Colon (tissue), 2 donors: Measurements from ENCODE around the gene OTOGL.
"Not testable (repeated sequence)": the region's sequence is repeated elsewhere in the genome, so short reads cannot be mapped to it uniquely, and the experiment has no call there.

Experiments
- FAIRE-seq: peaks from 2 replicates; lab custom pipeline; 2012; peaks lifted over from hg19 to GRCh38; lab: Jason Lieb, UNC
- donor health status: control.
- donor health status: control.

OTOGL gene

DNA sequence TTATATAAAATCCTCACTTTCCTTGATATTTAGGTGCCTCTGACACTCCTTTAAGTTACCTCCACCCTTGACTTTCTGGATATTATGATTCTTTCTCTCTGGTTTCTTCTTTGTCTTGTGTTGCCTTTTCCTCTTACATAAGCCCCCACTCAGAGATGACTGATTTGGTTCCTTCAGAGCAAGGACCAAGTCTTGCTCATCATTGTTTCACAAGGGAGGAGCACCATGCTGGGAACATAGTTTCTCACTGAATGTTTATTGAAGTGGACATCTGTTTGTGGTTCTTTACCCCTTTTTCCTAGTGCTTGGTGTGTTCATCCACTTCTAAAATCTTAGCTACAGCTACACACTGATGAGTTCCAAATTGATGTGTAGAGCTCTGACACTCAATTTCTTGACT, 183.4 kb downstream of the OTOGL start:
- no peak for FAIRE-seq

DNA sequence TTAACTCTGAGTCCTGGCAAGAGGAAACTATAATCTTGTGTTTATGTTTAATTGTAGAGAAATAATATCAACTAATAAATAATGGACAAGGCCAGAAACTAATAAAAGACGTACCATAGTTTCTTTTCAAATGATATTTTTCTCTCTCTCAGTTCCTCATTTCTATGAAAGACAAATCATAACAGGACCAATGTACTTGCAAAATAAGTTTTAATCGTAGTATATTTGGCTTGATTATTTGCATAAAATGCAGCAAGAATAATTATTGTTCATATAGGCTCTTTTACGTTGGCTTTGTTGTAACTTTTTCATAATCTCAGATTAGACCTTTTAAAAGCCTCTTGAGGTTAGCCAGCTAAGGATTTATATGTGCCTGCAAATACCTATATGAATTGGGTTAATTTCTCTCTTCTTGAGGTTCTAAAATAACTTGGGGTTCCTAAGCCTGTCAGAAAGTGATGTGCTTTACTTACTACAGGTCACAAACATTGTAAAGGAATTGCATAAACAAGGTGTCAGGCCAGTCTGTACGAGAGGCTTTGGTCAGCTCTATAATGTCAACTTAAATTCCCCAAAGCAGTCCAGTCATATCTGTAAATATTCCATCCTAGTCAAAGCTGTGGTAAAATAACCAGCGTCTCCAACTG, 191.9 kb downstream of the OTOGL start:
- no peak for FAIRE-seq

DNA sequence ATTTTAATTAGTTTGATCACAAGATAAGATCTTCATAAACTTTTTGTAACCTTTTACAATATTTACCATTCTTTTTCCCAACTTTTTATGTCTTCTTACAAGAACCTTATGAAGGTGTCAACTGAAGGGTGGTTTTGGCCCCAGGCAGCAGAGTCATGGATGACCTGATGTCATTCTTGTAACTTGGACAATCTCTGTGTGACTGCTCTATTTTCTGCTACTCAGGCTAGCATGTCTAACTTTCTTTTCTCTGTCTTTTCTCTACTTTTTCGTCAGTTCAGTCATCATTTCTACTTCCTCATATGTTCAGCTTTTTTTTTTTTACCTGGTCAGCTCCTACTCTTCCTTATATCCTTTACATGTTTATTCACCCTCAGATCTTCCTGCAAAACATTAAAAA, 194.0 kb downstream of the OTOGL start:
- no peak for FAIRE-seq

DNA sequence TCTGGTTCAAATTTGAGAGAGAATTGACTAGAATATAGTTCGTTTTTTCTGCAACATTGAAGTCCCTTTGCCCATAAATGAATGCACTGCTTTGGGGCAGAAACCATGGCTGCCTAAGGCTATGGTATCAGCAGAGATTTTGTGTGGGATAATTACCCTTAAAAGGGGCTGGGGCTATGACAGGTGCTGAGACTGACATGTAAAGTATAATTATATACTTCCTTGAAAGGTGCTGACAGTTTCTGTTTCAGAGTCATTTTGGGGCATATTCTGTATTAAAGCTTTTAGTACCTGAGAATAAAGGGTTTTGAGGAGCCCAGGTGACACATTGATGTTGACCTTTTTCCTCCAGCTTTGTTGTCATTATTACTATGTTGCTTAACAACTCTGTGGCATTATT, 194.4 kb downstream of the OTOGL start:
- FAIRE-seq = no peak

DNA sequence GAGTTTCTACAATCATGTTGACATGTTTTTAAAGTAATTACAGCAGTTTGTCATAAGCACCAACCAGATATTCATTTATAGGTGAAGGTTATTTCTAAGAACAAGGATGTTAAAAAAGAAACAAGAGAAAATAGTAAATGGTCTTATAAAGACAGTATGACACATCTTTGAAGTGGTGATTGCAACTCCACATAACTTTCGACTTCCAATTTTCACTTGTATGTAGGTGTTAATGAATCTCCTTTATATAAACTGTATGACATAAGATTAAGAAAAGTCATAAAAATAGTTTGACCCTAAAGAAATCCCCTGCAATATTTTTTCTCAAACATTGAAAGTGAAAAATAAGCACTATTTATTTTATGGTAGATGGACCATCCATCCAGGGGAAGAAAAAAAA, 199.9 kb downstream of the OTOGL start:
- FAIRE-seq = no peak

DNA sequence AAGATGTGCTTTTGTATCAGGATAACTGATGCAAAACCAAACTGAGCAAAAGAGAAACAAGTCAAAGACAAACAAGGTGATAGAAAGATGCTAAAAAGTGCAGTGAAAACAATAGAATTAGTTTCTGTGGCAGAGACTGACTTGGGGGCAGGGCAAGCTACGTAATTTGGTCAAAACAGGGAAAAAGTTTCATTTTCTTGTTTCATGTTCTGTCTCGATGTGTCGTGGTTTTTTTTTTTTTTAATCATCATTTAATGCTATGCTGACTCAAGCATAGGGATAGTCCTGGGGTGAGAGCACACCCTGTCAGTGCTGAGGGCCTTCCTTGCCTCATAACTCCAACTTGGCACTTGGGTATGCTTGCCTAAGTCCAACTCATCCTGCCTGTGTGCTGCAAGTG, 200.6 kb downstream of the OTOGL start:
- FAIRE-seq = no peak

DNA sequence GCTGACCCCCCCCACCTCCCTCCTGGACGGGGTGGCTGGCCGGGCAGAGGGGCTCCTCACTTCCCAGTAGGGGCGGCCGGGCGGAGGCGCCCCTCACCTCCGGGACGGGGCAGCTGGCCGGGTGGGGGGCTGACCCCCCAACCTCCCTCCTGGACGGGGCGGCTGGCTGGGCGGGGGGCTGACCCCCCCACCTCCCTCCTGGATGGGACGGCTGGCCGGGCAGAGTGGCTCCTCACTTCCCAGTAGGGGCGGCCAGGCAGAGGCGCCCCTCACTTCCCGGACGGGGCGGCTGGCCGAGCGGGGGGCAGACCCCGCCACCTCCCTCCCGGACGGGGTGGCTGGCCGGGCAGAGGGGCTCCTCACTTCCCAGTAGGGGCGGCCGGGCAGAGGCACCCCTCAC, 208.1 kb downstream of the OTOGL start:
- FAIRE-seq = not testable (repeated sequence)

DNA sequence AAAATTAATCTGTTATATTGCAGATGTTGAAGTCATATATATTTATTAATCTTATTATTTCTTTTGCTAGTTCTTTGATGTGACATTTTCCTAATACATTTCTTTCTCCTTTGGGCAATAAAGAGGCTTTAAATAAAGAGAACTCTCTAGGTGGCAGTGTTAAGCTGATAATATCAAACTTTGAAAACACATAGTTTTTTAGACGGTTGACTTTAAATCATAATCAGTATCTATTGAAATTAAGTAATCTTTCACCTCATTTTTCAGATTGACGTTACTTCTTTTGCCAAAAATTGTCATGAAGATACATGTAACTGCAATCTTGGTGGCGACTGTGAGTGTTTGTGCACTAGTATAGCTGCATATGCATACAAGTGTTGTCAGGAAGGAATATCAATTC, 213.9 kb downstream of the OTOGL start:
- FAIRE-seq = no peak

DNA sequence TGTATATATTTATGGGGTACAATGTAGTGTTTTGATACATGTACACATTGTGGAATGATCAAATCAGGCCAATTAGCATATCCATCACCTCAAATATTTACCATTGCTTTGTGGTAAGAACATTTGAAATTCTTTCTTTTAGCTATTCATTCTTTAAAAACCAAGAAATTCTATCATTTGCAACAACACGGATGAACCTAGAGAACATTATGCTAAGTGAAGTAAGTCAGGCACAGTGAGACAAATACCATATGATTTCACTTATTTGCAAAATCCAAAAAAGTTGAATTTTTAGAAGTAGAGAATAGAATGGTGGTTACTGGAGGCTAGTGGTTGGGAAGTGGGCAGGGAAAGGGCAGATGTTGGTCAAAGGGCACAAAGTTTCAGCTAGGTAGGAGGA, 215.4 kb downstream of the OTOGL start:
- no peak for FAIRE-seq

DNA sequence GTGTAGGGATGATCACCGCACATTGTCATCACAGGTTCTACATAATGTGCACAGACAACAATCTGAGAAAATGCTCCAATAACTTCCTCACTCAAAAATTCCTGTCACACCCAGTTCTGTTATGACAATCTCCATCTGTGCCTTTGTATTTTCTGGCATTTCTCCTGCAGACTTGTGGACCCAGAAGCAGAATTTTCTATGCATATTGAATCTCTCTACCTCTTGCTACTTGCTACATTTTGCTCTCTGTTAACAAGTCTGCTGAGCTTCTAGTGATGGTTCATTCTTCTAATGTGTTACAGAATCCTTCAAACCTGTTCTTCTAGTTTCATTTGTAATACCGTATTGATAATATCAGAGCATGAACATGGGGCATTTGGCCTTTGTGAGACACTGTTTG, 216.9 kb downstream of the OTOGL start:
- no peak for FAIRE-seq

DNA sequence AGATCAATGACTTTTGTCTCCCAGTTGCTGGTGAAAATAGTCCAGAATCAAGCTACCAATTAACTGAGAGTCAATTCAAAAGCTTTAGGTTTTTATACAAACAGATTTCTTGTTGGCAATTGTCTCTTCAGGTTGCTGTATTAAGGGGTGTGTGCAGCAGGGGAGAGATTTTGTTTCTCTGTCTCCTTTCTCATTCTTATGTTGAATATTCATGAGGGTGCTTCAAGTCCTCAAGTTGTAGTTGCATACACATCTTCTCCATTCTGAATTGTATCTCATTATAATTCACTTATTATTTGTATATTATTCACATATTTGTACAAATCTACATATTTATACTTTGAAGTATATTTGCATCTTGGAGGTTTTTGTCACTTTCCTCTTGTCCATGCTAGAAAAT, 218.0 kb downstream of the OTOGL start:
- no peak for FAIRE-seq

DNA sequence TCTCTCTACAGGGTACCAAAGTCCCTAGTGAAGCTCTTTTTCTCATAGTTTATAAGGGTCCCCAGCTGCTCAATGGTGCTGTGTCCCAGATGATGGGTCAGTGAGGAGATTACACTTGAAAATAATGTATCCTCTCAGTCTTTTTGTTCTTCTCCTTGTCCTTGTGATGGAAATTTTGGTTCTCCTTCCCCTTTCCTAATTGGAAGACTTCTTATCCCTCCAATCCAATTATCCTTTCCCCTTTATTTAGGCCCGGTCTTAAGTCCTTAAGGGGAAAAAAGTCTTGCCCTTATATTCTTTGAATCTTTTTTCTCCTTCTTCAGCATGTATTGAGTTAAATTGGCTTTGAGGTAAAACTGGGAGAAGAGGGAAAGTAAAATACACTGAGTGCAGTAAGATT, 218.6 kb downstream of the OTOGL start:
- no peak for FAIRE-seq

DNA sequence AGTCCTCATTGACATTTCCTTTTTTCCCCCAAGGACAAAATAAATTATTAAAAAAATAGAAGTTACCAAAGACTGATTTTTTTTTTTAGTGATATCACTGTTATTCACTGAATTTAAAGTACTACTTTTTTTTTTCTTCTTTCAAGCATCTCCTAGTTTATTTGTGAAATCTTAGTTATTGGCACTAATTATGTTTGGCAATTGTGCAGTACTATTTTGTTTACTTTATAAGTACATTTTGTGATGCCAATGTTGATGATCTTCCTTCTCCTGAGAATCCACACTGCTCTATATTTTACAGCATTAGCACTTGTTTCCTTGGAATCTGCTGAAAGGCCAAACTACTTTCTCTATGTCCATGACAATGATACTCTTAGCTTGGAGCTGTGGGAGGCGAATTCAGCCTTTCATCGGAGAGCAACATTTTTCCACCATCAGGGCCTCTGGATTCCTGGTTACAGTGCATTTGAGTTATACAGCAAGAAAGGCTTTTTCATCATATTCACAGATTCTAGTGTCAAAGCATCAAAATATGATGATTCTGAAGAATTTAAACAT, 220.9 kb downstream of the OTOGL start:
- no peak for FAIRE-seq

DNA sequence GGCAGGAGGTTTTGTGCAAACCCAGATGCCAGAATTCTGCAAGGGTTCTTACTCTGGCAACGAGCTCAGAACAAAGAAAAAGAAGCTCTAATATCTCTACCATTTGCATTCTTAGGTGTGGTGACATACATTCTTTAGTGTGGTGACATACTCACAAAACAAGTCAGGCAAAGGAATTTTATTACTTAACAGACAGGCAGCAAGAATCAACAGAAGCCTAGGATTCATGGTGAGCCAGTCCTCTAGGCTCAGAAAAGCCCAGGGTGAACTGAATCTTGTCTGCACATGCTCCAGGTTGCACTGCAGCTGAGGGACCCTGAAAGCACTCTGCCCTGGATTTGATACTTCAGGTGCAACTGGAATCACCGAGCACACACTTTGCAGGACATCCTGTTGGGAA, 222.3 kb downstream of the OTOGL start:
- FAIRE-seq = no peak

DNA sequence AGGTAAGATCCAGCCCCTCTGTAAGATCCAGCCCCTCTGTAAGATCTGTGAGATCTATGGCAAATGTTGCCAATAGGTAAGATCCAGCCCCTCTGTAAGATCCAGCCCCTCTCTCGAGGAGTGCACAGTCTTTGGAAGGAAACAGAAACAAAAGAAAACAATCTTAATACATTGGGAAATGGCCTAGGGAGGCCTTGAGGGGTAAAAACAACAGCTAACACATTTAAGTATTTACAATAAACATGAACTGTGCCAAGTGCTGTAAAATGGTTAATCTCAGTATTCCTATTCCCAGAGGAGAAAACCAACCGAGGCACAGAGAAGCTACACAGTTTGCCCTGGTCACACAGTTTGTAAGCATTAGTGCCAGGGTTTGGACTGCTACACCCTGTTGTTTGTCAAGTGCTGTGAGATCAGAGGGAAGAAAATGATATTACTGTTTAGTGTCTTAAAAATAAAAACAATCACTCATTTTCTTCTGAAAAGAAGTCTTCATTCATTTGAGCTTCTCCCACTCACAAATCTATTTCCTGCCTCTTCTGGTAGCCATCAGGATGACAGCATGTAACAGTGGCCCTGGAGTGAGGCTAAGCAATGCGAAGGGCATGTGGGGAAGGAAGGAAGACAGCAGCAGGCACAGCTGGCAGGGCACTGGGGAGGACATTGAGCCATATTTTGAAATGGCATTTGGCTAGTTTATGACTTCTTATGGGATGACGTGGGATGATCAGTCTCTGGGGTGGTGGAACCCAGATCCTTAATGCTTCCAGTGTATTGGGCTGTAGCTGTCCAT, 226.0 kb downstream of the OTOGL start:
- FAIRE-seq = no peak

DNA sequence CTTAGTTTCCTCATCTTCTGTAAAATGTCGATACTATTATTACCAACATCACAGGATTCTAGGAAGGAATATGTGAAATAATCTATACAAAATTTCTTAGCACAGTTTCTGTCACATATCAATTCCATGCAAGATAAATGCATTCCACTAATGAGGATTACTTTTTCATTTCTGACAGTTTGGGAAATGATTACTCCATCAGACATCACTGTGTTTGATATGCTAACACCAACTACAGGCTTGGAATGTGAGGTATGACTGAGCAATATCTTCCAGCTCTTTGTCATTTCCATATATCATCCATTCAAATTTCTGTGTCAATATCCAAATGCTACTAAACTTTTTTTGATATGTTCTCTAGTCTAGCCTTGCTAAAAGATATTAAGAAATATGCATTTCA, 233.5 kb downstream of the OTOGL start:
- FAIRE-seq = no peak

DNA sequence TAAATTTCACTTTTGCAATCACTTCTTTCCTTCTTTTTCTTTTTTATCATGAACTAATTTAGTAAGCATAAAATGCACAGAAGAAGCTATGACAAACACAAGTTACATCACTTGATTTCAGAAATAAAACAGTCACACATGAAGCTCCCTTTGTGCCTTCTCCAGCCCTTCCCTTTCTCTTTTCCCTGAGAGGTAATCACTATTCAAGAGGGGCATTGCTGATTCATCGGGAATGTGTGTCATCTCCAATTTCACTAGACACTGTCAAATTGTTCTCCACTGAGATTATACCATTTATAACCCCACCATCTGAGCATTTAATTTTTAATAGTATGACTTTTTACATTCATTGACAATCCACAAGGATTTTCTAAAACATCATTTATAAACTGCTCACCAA, 253.1 kb downstream of the OTOGL start:
- no peak for FAIRE-seq

DNA sequence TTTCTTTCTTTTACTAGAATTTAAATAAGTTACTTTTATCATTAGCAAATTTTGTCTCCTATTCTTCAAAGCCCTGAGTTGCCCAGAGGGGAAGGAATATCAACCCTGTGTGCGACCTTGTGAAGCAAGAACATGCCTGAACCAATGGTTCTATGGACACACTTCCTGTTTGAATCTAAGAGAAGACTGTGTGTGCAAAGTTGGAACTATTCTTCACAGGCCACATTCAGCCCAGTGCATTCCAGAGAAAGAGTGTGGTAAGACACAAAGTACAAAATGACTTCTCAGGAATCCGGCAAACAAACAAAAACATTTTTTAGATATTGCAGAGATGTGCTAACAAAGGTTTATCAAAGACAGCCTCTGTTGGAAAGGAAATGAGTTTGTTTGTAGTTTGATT, 253.9 kb downstream of the OTOGL start:
- no peak for FAIRE-seq

DNA sequence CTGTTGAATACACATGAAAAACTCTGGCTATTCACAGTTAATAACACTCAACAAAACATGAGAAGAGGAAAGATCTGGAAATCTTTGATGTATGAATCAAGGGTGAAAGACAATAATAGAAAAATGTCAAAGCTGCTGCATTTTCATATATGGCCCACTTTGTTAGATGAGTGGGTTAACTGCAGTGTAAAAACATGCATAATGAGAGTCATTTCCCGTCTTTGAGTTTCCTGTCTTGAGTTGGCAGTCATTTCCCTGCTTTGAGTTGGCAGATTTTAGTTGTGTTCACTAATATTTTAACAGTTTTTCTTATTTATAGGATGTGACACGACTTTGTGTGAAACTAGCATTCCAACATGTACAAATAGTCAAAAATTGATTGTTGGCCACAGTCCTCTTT, 256.8 kb downstream of the OTOGL start:
- no peak for FAIRE-seq

DNA sequence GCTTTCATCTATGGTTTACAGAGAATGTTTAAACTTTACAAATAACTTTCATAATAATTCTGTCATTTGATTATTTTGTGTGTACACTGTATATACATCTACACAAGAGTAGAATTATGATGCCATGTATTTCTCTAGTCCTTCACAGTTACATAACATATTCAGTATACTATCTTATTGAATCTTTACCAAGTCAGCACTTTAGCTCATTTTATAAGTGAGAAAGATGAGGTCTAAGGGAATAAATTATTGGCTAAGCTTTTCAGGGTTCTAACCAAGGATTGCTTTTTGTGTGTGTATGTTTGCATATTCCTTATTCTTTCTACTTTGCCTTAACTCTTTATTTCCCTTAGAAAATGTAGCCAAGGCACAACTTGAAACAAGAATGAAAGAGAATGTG, 260.4 kb downstream of the OTOGL start:
- FAIRE-seq = no peak

DNA sequence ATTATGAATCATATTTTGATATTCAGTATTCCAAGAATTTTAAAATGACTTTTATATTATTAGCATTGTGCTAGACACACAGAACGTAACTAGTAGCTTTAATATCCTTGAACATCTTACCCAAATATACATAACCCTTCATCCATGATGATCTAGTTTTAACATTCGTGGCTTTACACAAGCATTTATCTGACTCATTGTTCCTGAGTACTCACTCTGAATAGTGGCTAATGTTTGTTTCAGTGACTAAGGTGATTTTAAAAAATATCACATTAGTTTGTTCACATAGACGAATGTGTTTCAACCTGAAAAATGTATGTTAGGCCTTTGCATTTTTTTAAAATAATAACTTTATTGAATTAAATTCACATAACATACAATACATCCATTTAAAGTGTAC, 264.7 kb downstream of the OTOGL start:
- FAIRE-seq = no peak

DNA sequence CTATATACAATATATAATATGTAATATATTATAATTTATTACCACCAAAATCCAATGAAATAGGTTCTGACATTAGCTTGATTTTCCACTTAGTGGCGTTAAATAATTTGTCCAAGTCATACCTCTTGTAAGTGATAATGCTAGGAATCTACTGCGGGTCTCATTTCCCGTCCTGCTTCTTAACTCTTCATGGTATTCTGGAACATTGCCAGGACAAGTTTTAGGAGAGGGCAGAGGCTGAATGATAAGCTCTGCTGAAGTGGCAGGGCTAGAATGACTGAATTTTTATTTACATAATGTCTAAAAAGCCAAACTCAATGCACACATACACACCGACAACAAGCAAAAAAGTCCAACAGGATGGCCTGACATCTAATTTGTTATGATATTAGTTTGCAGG, 274.3 kb downstream of the OTOGL start:
- FAIRE-seq = no peak

DNA sequence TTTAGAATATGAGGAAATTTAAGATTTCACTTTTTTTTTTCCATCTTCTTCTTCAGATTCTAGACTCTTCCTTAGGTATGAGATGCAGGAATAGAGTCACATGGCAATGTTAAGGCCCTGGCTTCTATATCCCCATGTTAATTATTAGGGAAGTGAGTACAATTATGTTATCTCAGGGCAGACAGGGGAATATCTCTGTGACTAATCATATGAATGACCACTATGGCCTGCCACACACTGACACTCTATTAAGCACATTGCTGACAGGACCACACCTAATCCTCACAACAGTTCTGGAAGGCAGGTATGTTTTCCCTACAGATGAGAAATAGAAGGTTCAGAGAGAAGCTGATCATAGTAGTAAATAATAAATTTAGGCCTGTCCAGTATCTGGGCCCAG, 275.3 kb downstream of the OTOGL start:
- FAIRE-seq = no peak
